H9 (cell line): ENCODE results near the gene SEC61B. TPM values are rescaled to one million over a fixed set of nuclear protein-coding genes. Genes with fewer than 3 reads are reported as not detected.

Experiments used
- DNase-seq: peaks from one replicate; pipeline ENCODE4 v3.0.0-alpha.2; 2017
- H2AFZ ChIP-seq: one replicate; pipeline ENCODE4 v1.6.1; 2013; ENCODE audit warnings: mild to moderate bottlenecking, low read length, control low read depth, moderate library complexity
- H2AK5ac ChIP-seq: 2 replicates; pipeline ENCODE4 v1.6.1; 2013; ENCODE audit warnings: low read length, control low read depth, mixed read lengths; ENCODE audit not compliant: insufficient read length
- H2BK120ac ChIP-seq: one replicate; pipeline ENCODE4 v1.6.1; 2013; ENCODE audit warnings: low read depth, mild to moderate bottlenecking, low read length, control low read depth, inconsistent platforms; ENCODE audit not compliant: poor library complexity, severe bottlenecking
- H2BK12ac ChIP-seq: 2 replicates; pipeline ENCODE4 v1.6.1; 2013; ENCODE audit warnings: low read length, control low read depth, mixed read lengths, low read depth; ENCODE audit not compliant: insufficient read length
- H2BK15ac ChIP-seq: 2 replicates; pipeline ENCODE4 v1.6.1; 2013; ENCODE audit warnings: low read depth, low read length, control low read depth
- H2BK20ac ChIP-seq: one replicate; pipeline ENCODE4 v1.6.1; 2013; ENCODE audit warnings: low read depth, mild to moderate bottlenecking, low read length, control low read depth, inconsistent platforms; ENCODE audit not compliant: poor library complexity, severe bottlenecking
- H2BK5ac ChIP-seq: 2 replicates; pipeline ENCODE4 v1.6.1; 2013; ENCODE audit warnings: low read length, control low read depth, mixed read lengths; ENCODE audit not compliant: insufficient read length
- H3K14ac ChIP-seq: 2 replicates; pipeline ENCODE4 v1.6.1; 2013; ENCODE audit warnings: low read length, control low read depth; ENCODE audit not compliant: insufficient read depth
- H3K18ac ChIP-seq: 2 replicates; pipeline ENCODE4 v1.6.1; 2013; ENCODE audit warnings: low read depth, mild to moderate bottlenecking, mixed read lengths, low read length, control low read depth; ENCODE audit not compliant: insufficient read length
- H3K23ac ChIP-seq: 2 replicates; pipeline ENCODE4 v1.6.1; 2013; ENCODE audit warnings: low read length, control low read depth, mixed read lengths, low read depth; ENCODE audit not compliant: insufficient read length
- H3K23me2 ChIP-seq: 2 replicates; pipeline ENCODE4 v1.6.1; 2013; ENCODE audit warnings: low read depth, mild to moderate bottlenecking, mixed read lengths, low read length, control low read depth; ENCODE audit not compliant: insufficient read length, poor library complexity, severe bottlenecking
- H3K27ac ChIP-seq: 2 replicates; pipeline ENCODE4 v1.5.1; 2013; ENCODE audit warnings: low read length, control low read depth, mixed read lengths, low read depth; ENCODE audit not compliant: insufficient read length
- H3K27me3 ChIP-seq: 2 replicates; pipeline ENCODE4 v1.6.1; 2013; ENCODE audit warnings: low read length, control low read depth, inconsistent platforms; ENCODE audit not compliant: insufficient read depth
- H3K4ac ChIP-seq: 2 replicates; pipeline ENCODE4 v1.6.1; 2013; ENCODE audit warnings: low read depth, mild to moderate bottlenecking, control low read depth, inconsistent platforms, low read length, moderate library complexity
- H3K4me1 ChIP-seq: 2 replicates; pipeline ENCODE4 v1.6.1; 2013; ENCODE audit warnings: low read length, control low read depth, inconsistent platforms; ENCODE audit not compliant: insufficient read depth
- H3K4me2 ChIP-seq: 2 replicates; pipeline ENCODE4 v1.6.1; 2013; ENCODE audit warnings: low read length, control low read depth, mixed read lengths; ENCODE audit not compliant: insufficient read length, insufficient read depth
- H3K56ac ChIP-seq: 2 replicates; pipeline ENCODE4 v1.6.1; 2013; ENCODE audit warnings: low read depth, mild to moderate bottlenecking, mixed read lengths, low read length, control low read depth; ENCODE audit not compliant: insufficient read length
- H3K79me1 ChIP-seq: 2 replicates; pipeline ENCODE4 v1.6.1; 2013; ENCODE audit warnings: low read depth, mild to moderate bottlenecking, moderate library complexity, low read length, control low read depth, inconsistent platforms; ENCODE audit not compliant: insufficient read depth, poor library complexity, severe bottlenecking
- H3K79me2 ChIP-seq: 2 replicates; pipeline ENCODE4 v1.6.1; 2013; ENCODE audit warnings: low read length, control low read depth, inconsistent platforms; ENCODE audit not compliant: insufficient read depth
- H3K9ac ChIP-seq: 2 replicates; pipeline ENCODE4 v1.6.1; 2013; ENCODE audit warnings: low read length, control low read depth, mixed read lengths; ENCODE audit not compliant: insufficient read length; ENCODE audit errors: extremely low read depth
- H3K9me3 ChIP-seq: one replicate; pipeline ENCODE4 v1.6.1; 2013; ENCODE audit warnings: low read depth, low read length, inconsistent platforms; ENCODE audit not compliant: control insufficient read depth
- H3T11ph ChIP-seq: one replicate; pipeline ENCODE4 v1.6.1; 2013; ENCODE audit warnings: mild to moderate bottlenecking, low read length, control low read depth, inconsistent platforms
- H4K20me1 ChIP-seq: one replicate; pipeline ENCODE4 v1.6.1; 2013; ENCODE audit not compliant: control insufficient read depth, insufficient read length, insufficient read depth
- H4K5ac ChIP-seq: 2 replicates; pipeline ENCODE4 v1.6.1; 2013; ENCODE audit warnings: low read depth, mild to moderate bottlenecking, mixed read lengths, low read length, control low read depth; ENCODE audit not compliant: insufficient read length
- H4K8ac ChIP-seq: replicated peaks from 2 replicates; pipeline ENCODE4 v1.6.1; 2013; ENCODE audit warnings: low read length, control low read depth, mixed read lengths, low read depth; ENCODE audit not compliant: insufficient read length
- H4K91ac ChIP-seq: 2 replicates; pipeline ENCODE4 v1.6.1; 2013; ENCODE audit warnings: low read depth, mild to moderate bottlenecking, moderate library complexity, mixed read lengths, low read length, control low read depth; ENCODE audit not compliant: insufficient read length
- H3K27ac Mint-ChIP-seq, 3 experiments: 2 replicates in 2 of 3; 3 replicates in 1 of 3; pipeline ENCODE4 v1.8.0; 2020 to 2021; ENCODE audit warnings: mixed read lengths in 3 of 3, mild to moderate bottlenecking in 1 of 3, moderate library complexity in 1 of 3
- H3K27me3 Mint-ChIP-seq: 2 replicates; pipeline ENCODE4 v1.8.0; 2021; ENCODE audit warnings: low read depth, mild to moderate bottlenecking, moderate library complexity, mixed read lengths
- H3K36me3 Mint-ChIP-seq, 3 experiments: 2 replicates in 2 of 3; 3 replicates in 1 of 3; pipeline ENCODE4 v1.8.0; 2020 to 2021; ENCODE audit warnings: low read depth in 3 of 3, mixed read lengths in 3 of 3; ENCODE audit not compliant: insufficient read depth in 1 of 3
- H3K4me1 Mint-ChIP-seq, 2 experiments: 2 replicates each; pipeline ENCODE4 v1.8.0; 2020; ENCODE audit warnings: mixed read lengths in 2 of 2
- H3K4me3 Mint-ChIP-seq, 2 experiments: 2 replicates in 1 of 2; 3 replicates in 1 of 2; pipeline ENCODE4 v1.8.0; 2020 to 2021; ENCODE audit warnings: mild to moderate bottlenecking in 2 of 2, mixed read lengths in 2 of 2, moderate library complexity in 1 of 2
- H3K9me3 Mint-ChIP-seq, 2 experiments: 2 replicates in 1 of 2; 3 replicates in 1 of 2; pipeline ENCODE4 v1.8.0; 2020; ENCODE audit warnings: mild to moderate bottlenecking in 2 of 2, mixed read lengths in 2 of 2, moderate library complexity in 1 of 2
- CTCF ChIP-seq: fragments of 200-600 bp; sonication (generic); conservative IDR thresholded peaks from 3 replicates; pipeline ENCODE4 v1.8.0; 2021; ENCODE audit warnings: antibody characterized with exemption, mild to moderate bottlenecking
- WGBS: extraction: QIAGEN DNeasy Blood & Tissue Kit; methylation state at CpG from one replicate; pipeline ENCODE4 v1.1.7; 2013; ENCODE audit warnings: missing lambda C conversion rate, low lambda C conversion rate, mixed read lengths; ENCODE audit not compliant: insufficient read length; ENCODE audit errors: extremely low coverage; 5-methylcytosine and 5-hydroxymethylcytosine counted together
- total RNA-seq: library from RNA; stranded (reverse); gene quantifications from 2 replicates; pipeline ENCODE4 v1.2.1, GENCODE V29; 2021

Gene SEC61B
- total RNA-seq, 1 experiment from 2014 or later: 142 TPM

DNA sequence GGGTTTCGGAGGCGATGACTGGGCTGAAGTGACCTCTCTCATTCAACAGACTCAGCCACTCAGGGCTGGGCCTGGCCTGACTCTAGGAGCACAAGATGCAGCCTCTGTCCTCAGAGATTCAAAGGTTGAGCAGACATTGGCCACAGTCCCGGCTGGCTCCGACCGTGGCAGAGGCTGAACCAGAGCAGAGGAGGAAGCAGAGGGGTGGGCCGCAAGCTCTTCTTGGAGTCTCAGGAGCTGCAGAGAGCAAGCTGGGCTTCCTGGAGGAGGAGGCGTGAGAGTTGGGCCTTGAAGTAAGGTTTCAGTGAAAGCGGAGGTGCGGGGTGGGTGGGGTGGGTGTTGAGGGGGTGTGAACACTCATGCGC lies 38.0 kb upstream of the SEC61B start:
- Histone ChIP-seq H3K9ac (no peak overlapping the region), H3K4me1 (no peaks in the 10 kb centered on the region; the same call in 1 of the 2 replicates), H2BK120ac (no peak overlapping the region), H3K4ac (no peak overlapping the region), H4K8ac (no peak overlapping the region), H3T11ph (no peak overlapping the region), H2AFZ (no peak overlapping the region), H3K56ac (no peak overlapping the region), H2BK20ac (no peak overlapping the region), H4K20me1 (no peaks in the 10 kb centered on the region), H3K23me2 (no peaks in the 10 kb centered on the region), H3K79me1 (no peaks in the 10 kb centered on the region), H2BK15ac (no peak overlapping the region), H3K14ac (no peak overlapping the region; the same call in 1 of the 2 replicates), H3K9me3 (no peaks in the 10 kb centered on the region), H2BK12ac (no peak overlapping the region), H2BK5ac (no peak overlapping the region), H3K27me3 (no peaks in the 10 kb centered on the region), H4K5ac (no peak overlapping the region), H2AK5ac (no peak overlapping the region), H3K4me2 (no peak overlapping the region), H3K79me2 (no peaks in the 10 kb centered on the region), H4K91ac (no peak overlapping the region), H3K18ac (no peak overlapping the region), H3K23ac (no peak overlapping the region), H3K27ac (no peak overlapping the region)
- H3K4me3 Mint-ChIP-seq: no peak overlapping the region
- TF ChIP-seq CTCF: no peak
- H3K27me3 Mint-ChIP-seq: peaks cover 3% of the 10 kb centered on the region
- no peak overlapping the region for H3K27ac Mint-ChIP-seq
- no CpG with 5 or more reads among the region's 10 CpGs for WGBS
- H3K4me1 Mint-ChIP-seq: peaks cover 20 to 21% of the 10 kb centered on the region in 2 experiments
- DNase-seq: no peak
- no peaks in the 10 kb centered on the region for H3K36me3 Mint-ChIP-seq
- H3K9me3 Mint-ChIP-seq: no peaks in the 10 kb centered on the region; a peak in 1 of 5 replicates
